Esophagus muscularis mucosa (tissue), 4 donors: Measurements from ENCODE around the gene CASP1. TPM values are rescaled to one million over a fixed set of nuclear protein-coding genes. Genes with fewer than 3 reads are reported as not detected.
"Not testable (repeated sequence)": the region's sequence is repeated elsewhere in the genome, so short reads cannot be mapped to it uniquely, and the experiment has no call there.

Experiments
- DNase-seq: peaks from one replicate; pipeline ENCODE4 v3.0.0-alpha.2; 2017; ENCODE audit errors: extremely low spot score
- H3K27ac ChIP-seq, 4 donors: fragments of 200-600 bp; sonication (generic); replicated peaks in 1 of 4; 1 replicate in 3 of 4; 2 replicates in 1 of 4; pipeline ENCODE4 v1.5.1; 2016 to 2019; ENCODE audit warnings: mild to moderate bottlenecking in 1 of 4
- H3K27me3 ChIP-seq, 4 donors: fragments of 200-600 bp; sonication (generic); one replicate each; pipeline versions ENCODE4 v1.5.1 to v1.6.0; 2016 to 2019
- H3K36me3 ChIP-seq, 4 donors: fragments of 200-600 bp; sonication (generic); one replicate each; pipeline ENCODE4 v1.5.1; 2016 to 2019
- H3K4me1 ChIP-seq, 4 donors: fragments of 200-600 bp; sonication (generic); one replicate each; pipeline ENCODE4 v1.5.1; 2016 to 2019
- H3K4me3 ChIP-seq, 4 donors: fragments of 200-600 bp; sonication (generic); 1 replicate in 2 of 4; 2 replicates in 2 of 4; pipeline ENCODE4 v1.5.1; 2016 to 2019; ENCODE audit warnings: mild to moderate bottlenecking in 4 of 4, moderate library complexity in 1 of 4
- H3K9me3 ChIP-seq, 4 donors: fragments of 200-600 bp; sonication (generic); 1 replicate in 3 of 4; 2 replicates in 1 of 4; pipeline ENCODE4 v1.5.1; 2016 to 2019
- EP300 ChIP-seq: sonication (generic); formaldehyde crosslinking; IDR thresholded peaks from one replicate; pipeline ENCODE4 v1.6.1; 2017; ENCODE audit warnings: antibody characterized with exemption
- POLR2A ChIP-seq: fragments of 450-650 bp; IDR thresholded peaks from one replicate; pipeline ENCODE4 v1.6.1; 2017; ENCODE audit warnings: antibody characterized with exemption, moderate library complexity, mild to moderate bottlenecking, low read depth
- POLR2AphosphoS5 ChIP-seq, 2 donors: sonication (generic); formaldehyde crosslinking; IDR thresholded peaks; one replicate each; pipeline ENCODE4 v1.6.1; 2017; ENCODE audit warnings: antibody characterized with exemption in 2 of 2
- WGBS: methylation state at CpG from one replicate; pipeline ENCODE4 v1.1.5; 2018; 5-methylcytosine and 5-hydroxymethylcytosine counted together
- intact Hi-C: fragments of 100-400 bp; cut with DNase I; formaldehyde crosslinking; loops from one replicate; pipeline ENCODE4 v1.15.1; 2023
- total RNA-seq, 4 donors: library from RNA; depleted of rRNA; stranded (reverse); fragments of >200 nt; gene quantifications; one replicate each; pipeline versions ENCODE4 v1.1.0 to v1.2.1, GENCODE V29; 2016
- TF ChIP-seq, protein P1 (sequence below), 3 experiments: fragments of 200-600 bp in 2 of 3; fragments of 450-650 bp in 1 of 3; sonication (generic) in 2 of 3; IDR thresholded peaks; one replicate each; pipeline ENCODE4 v1.5.1; 2017 to 2019; ENCODE audit warnings: antibody characterized with exemption in 3 of 3, mild to moderate bottlenecking in 2 of 3, moderate library complexity in 1 of 3

CASP1 gene
- 10 to 100 TPM in 2 of 4 donors, 1 to 10 TPM in 2; 3.7 to 11.1 (median 8.0) TPM for total RNA-seq

DNA sequence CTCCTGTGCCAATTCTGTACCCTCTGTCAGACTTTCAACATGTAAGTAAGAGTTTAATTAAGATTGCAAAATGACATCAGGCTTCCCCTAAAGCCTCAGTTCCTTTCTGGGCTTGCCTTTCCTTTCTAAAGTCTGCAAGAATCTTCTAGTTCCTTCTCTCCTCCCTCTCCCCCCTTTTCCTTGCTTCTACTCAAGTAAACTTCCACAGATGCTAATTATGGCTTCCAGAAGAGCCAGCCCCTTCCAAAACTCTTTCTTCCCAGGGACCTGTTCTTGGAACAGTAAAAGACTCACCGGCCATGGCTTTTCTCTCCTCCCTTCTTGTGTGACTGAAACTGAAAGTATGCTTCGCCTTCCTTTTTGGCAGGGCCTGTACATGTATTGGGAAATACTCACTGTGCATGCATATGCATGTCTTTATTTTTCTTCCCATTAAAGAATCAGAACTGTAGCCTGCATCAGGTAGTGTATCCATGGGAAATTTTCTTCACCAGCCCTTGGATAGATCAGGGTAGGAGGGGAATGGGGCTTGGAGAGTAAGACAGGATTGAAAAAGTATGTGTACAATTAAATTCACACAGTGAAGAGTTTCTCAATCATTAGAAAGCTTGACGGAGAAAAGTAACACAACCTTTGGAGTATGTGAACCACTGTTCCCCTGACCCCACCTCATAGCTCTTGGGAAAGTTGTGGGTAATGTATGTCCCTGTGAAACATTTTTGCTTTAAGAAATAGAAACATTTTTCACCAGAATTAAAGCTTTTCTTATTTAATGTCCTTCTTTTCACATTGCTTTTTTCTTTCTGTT lies at the start of gene CASP1:
CASP1 (minus strand) TSS at position 332 of the 808 bp plus-strand sequence; CDS start at position 301, 31 bp downstream.
- intact Hi-C loops = no loop called here
- no peak for DNase-seq
- TF ChIP-seq POLR2AphosphoS5 (IDR thresholded peaks at IDR 0.05) = peak; percentile 37 to 72
- TF ChIP-seq, protein P1, sequence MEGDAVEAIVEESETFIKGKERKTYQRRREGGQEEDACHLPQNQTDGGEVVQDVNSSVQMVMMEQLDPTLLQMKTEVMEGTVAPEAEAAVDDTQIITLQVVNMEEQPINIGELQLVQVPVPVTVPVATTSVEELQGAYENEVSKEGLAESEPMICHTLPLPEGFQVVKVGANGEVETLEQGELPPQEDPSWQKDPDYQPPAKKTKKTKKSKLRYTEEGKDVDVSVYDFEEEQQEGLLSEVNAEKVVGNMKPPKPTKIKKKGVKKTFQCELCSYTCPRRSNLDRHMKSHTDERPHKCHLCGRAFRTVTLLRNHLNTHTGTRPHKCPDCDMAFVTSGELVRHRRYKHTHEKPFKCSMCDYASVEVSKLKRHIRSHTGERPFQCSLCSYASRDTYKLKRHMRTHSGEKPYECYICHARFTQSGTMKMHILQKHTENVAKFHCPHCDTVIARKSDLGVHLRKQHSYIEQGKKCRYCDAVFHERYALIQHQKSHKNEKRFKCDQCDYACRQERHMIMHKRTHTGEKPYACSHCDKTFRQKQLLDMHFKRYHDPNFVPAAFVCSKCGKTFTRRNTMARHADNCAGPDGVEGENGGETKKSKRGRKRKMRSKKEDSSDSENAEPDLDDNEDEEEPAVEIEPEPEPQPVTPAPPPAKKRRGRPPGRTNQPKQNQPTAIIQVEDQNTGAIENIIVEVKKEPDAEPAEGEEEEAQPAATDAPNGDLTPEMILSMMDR (IDR thresholded peaks at IDR 0.05) = no peak
- TF ChIP-seq POLR2A = no peak
- TF ChIP-seq EP300 = no peak
- H3K9me3 ChIP-seq = no peaks in the 10 kb centered on the region
- WGBS = 37% methylated on average over 3 of the region's 3 CpGs
- peaks cover 0 to 1% (median 0%) of the 10 kb centered on the region in 4 donors for H3K36me3 ChIP-seq
- H3K27me3 ChIP-seq = no peaks in the 10 kb centered on the region
- H3K4me1 ChIP-seq = peaks cover 16 to 30% (median 18%) of the 10 kb centered on the region in 4 donors
- H3K27ac ChIP-seq = peak within 1 kb of the TSS; percentile 63 to 72 (median 68)
- peak within 1 kb of the TSS; percentile 41 to 53 (median 45) for H3K4me3 ChIP-seq

GRCh38 chr11:105081412-105082150 lies 46.6 kb upstream of the CASP1 start:
- intact Hi-C loops = no loop called here
- WGBS = 50% methylated on average over 1 of the region's 5 CpGs
- no peak overlapping the region for H3K27ac ChIP-seq
- no peaks in the 10 kb centered on the region for H3K4me1 ChIP-seq
- H3K27me3 ChIP-seq = no peaks in the 10 kb centered on the region
- TF ChIP-seq POLR2AphosphoS5 (IDR thresholded peaks at IDR 0.05) (no peak), EP300 (no peak), POLR2A (no peak)
- TF ChIP-seq, protein P1 (IDR thresholded peaks at IDR 0.05) = no peak
- no peak overlapping the region for H3K4me3 ChIP-seq
- H3K9me3 ChIP-seq = no peaks in the 10 kb centered on the region
- no peak for DNase-seq
- H3K36me3 ChIP-seq = no peaks in the 10 kb centered on the region

GRCh38 chr11:105080171-105080906 lies 45.4 kb upstream of the CASP1 start:
- intact Hi-C loops, DNase-seq, H3K4me3 ChIP-seq, H3K36me3 ChIP-seq, H3K27ac ChIP-seq, H3K9me3 ChIP-seq, H3K4me1 ChIP-seq, H3K27me3 ChIP-seq: not testable (repeated sequence)
- 53% methylated on average over 6 of the region's 6 CpGs for WGBS

- H3K4me3 ChIP-seq = no peak overlapping the region
- no peaks in the 10 kb centered on the region for H3K36me3 ChIP-seq
- intact Hi-C loops = no loop called here
- no peaks in the 10 kb centered on the region for H3K27me3 ChIP-seq
- H3K27ac ChIP-seq = no peak overlapping the region
- DNase-seq = no peak
- no peaks in the 10 kb centered on the region for H3K9me3 ChIP-seq
- TF ChIP-seq EP300 = no peak
- TF ChIP-seq POLR2A = no peak
- TF ChIP-seq POLR2AphosphoS5 (IDR thresholded peaks at IDR 0.05) = no peak
- TF ChIP-seq, protein P1 (IDR thresholded peaks at IDR 0.05) = no peak
- H3K4me1 ChIP-seq = no peaks in the 10 kb centered on the region
- 97% methylated on average over 3 of the region's 3 CpGs for WGBS
Observed at GRCh38 chr11:105078283-105078682, 43.3 kb upstream of the CASP1 start.

DNA sequence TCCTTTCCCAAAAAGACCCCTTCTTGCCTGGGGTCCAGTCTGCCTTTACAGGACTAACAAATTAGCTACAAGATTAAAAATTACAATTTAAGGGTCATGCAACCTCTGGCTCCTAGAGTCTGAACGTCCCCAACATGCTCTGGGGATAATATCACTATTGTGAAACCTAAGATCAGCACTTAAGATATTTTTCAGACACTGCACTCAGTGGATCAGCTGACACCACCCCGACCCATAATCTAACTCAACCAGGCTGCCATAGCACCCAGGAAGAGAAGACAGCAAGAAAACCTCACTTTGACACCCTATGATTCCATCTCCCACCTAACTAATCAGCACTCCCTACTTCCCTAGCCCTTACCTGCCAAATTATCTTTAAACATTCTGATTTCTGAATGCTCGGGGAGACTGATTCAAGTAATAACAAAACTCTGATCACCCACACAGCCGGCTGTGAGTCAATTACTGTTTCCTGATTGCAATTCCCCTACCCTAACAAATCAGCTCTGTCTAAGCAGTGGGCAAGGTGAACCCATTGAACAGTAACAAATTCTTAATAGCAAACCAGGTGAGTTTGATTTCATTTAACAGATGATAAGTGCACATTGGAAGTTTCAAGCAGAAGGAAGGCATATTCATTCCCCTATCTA lies 42.3 kb upstream of the CASP1 start:
- H3K36me3 ChIP-seq, DNase-seq, H3K4me1 ChIP-seq, H3K4me3 ChIP-seq, H3K9me3 ChIP-seq, H3K27ac ChIP-seq, intact Hi-C loops, H3K27me3 ChIP-seq: not testable (repeated sequence)
- 88% methylated on average over 4 of the region's 4 CpGs for WGBS
